ENCODE data around the gene RDH5.

DNA sequence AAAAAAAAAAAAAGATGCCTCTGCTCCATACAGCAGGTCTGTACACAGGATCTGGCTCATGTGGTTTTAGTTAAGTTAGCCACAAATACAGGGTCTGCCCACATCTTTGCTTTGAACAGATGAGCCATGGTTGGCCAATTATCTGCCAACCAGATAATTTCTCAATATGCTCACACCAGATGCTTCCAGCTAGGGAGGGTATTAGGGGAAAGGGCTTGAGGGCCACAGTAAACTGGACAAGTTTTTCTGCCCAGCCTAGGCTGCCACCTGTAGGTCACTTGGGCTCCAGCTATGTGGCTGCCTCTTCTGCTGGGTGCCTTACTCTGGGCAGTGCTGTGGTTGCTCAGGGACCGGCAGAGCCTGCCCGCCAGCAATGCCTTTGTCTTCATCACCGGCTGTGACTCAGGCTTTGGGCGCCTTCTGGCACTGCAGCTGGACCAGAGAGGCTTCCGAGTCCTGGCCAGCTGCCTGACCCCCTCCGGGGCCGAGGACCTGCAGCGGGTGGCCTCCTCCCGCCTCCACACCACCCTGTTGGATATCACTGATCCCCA, 776 bp downstream of the RDH5 start:
- TF ChIP-seq, protein P1, sequence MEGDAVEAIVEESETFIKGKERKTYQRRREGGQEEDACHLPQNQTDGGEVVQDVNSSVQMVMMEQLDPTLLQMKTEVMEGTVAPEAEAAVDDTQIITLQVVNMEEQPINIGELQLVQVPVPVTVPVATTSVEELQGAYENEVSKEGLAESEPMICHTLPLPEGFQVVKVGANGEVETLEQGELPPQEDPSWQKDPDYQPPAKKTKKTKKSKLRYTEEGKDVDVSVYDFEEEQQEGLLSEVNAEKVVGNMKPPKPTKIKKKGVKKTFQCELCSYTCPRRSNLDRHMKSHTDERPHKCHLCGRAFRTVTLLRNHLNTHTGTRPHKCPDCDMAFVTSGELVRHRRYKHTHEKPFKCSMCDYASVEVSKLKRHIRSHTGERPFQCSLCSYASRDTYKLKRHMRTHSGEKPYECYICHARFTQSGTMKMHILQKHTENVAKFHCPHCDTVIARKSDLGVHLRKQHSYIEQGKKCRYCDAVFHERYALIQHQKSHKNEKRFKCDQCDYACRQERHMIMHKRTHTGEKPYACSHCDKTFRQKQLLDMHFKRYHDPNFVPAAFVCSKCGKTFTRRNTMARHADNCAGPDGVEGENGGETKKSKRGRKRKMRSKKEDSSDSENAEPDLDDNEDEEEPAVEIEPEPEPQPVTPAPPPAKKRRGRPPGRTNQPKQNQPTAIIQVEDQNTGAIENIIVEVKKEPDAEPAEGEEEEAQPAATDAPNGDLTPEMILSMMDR (conservative IDR thresholded peaks at IDR 0.05; ENCODE audit: low read depth, low read length): peak; percentile 83
- TF ChIP-seq EZH2phosphoT487 (IDR thresholded peaks at IDR 0.05; ENCODE audit: borderline replicate concordance, low read length): no peak

Measured in PC-3 (cell line).